GM12878 (cell line): ENCODE results near the gene GNG12. TPM values are rescaled to one million over a fixed set of nuclear protein-coding genes. Genes with fewer than 3 reads are reported as not detected.

ENCODE experiments used
- ATAC-seq: fragments of 200-7000 bp; cut with Tn5 transposase; 3 replicates; pipeline ENCODE4 v1.9.1; 2020; ENCODE audit warnings: mild to moderate bottlenecking, moderate library complexity
- BruUV-seq: library from RNA; stranded (reverse); fragments of 400-500 nt; replicated peaks from 2 replicates; lab custom pipeline; 2021; lab: Mats Ljungman, UMichigan
- CTCF ChIA-PET: fragments of 300-600 bp; sonication (Branson Sonifier 250); formaldehyde crosslinking; extraction: SDS; loops from one replicate; lab custom pipeline; 2021; ENCODE audit warnings: inconsistent platforms; lab: Yijun Ruan, JAX
- POLR2A ChIA-PET: fragments of 350-600 bp; formaldehyde crosslinking; extraction: SDS; loops from one replicate; lab custom pipeline; 2021; ENCODE audit warnings: inconsistent platforms; lab: Charles Lee
- RAD21 ChIA-PET: fragments of 300-600 bp; sonication (Branson Sonifier 250); formaldehyde crosslinking; loops from one replicate; lab custom pipeline; 2023; ENCODE audit warnings: antibody characterized with exemption; ENCODE audit not compliant: unreplicated experiment; lab: Charles Lee
- SMC1A ChIA-PET: fragments of 300-600 bp; sonication (Branson Sonifier 250); formaldehyde crosslinking; loops from one replicate; lab custom pipeline; 2023; ENCODE audit not compliant: unreplicated experiment, uncharacterized antibody; lab: Charles Lee
- DNase-seq: peaks from one replicate; pipeline ENCODE4 v3.0.0-alpha.2; 2011; ENCODE audit warnings: low read depth, low spot score
- FAIRE-seq: peaks from 3 replicates; lab custom pipeline; 2011; peaks lifted over from hg19 to GRCh38; lab: Jason Lieb, UNC
- H2AFZ ChIP-seq: 2 replicates; pipeline ENCODE4 v1.6.0; 2011; ENCODE audit warnings: low read depth, low read length, control low read depth; ENCODE audit not compliant: control insufficient read depth
- H3K27ac ChIP-seq: 2 replicates; pipeline ENCODE4 v1.5.1; 2011; ENCODE audit warnings: control low read depth; ENCODE audit not compliant: control insufficient read depth, insufficient read depth
- H3K27me3 ChIP-seq, 2 experiments: replicated peaks in 1 of 2; 2 replicates each; pipeline versions ENCODE4 v1.6.0 to v1.6.1; 2011; ENCODE audit warnings: low read length in 1 of 2; ENCODE audit not compliant: control insufficient read depth in 2 of 2, insufficient read depth in 2 of 2
- H3K36me3 ChIP-seq, 2 experiments: 2 replicates each; pipeline ENCODE4 v1.5.1; 2011; ENCODE audit warnings: low read length in 1 of 2; ENCODE audit not compliant: control insufficient read depth in 2 of 2, insufficient read depth in 2 of 2
- H3K4me1 ChIP-seq: 2 replicates; pipeline ENCODE4 v1.6.1; 2011; ENCODE audit warnings: mild to moderate bottlenecking, low read length, moderate library complexity, mixed read lengths; ENCODE audit not compliant: control insufficient read depth, insufficient read depth
- H3K4me2 ChIP-seq: 2 replicates; pipeline ENCODE4 v1.6.0; 2011; ENCODE audit warnings: control low read depth; ENCODE audit not compliant: control insufficient read depth, insufficient read depth
- H3K4me3 ChIP-seq: fragments of 200-600 bp; sonication (generic); 2 replicates; pipeline ENCODE4 v1.5.1; 2016
- H3K79me2 ChIP-seq: 2 replicates; pipeline ENCODE4 v1.6.0; 2011; ENCODE audit warnings: low read length; ENCODE audit not compliant: control insufficient read depth, insufficient read depth
- H3K9ac ChIP-seq: 2 replicates; pipeline ENCODE4 v1.8.0; 2011; ENCODE audit warnings: low read length, control low read depth, mixed read lengths; ENCODE audit not compliant: control insufficient read depth, insufficient read depth
- H3K9me3 ChIP-seq: replicated peaks from 3 replicates; pipeline ENCODE4 v1.5.1; 2011; ENCODE audit warnings: mild to moderate bottlenecking, low read length; ENCODE audit not compliant: control insufficient read depth, insufficient read depth
- H4K20me1 ChIP-seq: 2 replicates; pipeline ENCODE4 v1.6.0; 2011; ENCODE audit not compliant: control insufficient read depth, insufficient read depth
- BACH1 ChIP-seq: fragments of 450-650 bp; IDR thresholded peaks from 2 replicates; pipeline ENCODE4 v1.6.1; 2017; ENCODE audit warnings: mild to moderate bottlenecking, borderline replicate concordance
- EED ChIP-seq: sonication (generic); IDR thresholded peaks from 2 replicates; pipeline ENCODE4 v1.6.1; 2016; ENCODE audit warnings: antibody characterized with exemption, low read depth
- EZH2 ChIP-seq: IDR thresholded peaks from 2 replicates; pipeline ENCODE4 v1.6.1; 2012; ENCODE audit warnings: low read depth, mild to moderate bottlenecking, control low read depth, inconsistent platforms, low read length, borderline replicate concordance; ENCODE audit not compliant: control insufficient read depth
- JUND ChIP-seq: IDR thresholded peaks from 2 replicates; pipeline ENCODE4 v1.6.1; 2012; ENCODE audit warnings: low read depth, mild to moderate bottlenecking, low read length, improper control_type of control experiment, moderate library complexity
- LARP7 ChIP-seq: fragments of 450-650 bp; IDR thresholded peaks from 2 replicates; pipeline ENCODE4 v1.6.1; 2017; ENCODE audit warnings: mild to moderate bottlenecking
- MAX ChIP-seq: IDR thresholded peaks from 2 replicates; pipeline ENCODE4 v1.6.1; 2012; ENCODE audit warnings: low read depth, low read length, improper control_type of control experiment
- NFIC ChIP-seq: IDR thresholded peaks from 2 replicates; pipeline ENCODE4 v1.6.1; 2012; ENCODE audit warnings: low read depth, mild to moderate bottlenecking, inconsistent platforms, low read length, moderate library complexity
- SIN3A ChIP-seq: IDR thresholded peaks from 2 replicates; pipeline ENCODE4 v1.6.1; 2012; ENCODE audit warnings: low read depth, low read length, improper control_type of control experiment
- SREBF2 ChIP-seq: IDR thresholded peaks from 2 replicates; pipeline ENCODE4 v1.6.1; 2012; ENCODE audit warnings: mild to moderate bottlenecking, low read length
- SUZ12 ChIP-seq: fragments of 200-600 bp; sonication (generic); IDR thresholded peaks from one replicate; pipeline ENCODE4 v1.6.1; 2018; ENCODE audit warnings: antibody characterized with exemption, mild to moderate bottlenecking; ENCODE audit not compliant: unreplicated experiment
- ZNF384 ChIP-seq: IDR thresholded peaks from 2 replicates; pipeline ENCODE4 v1.6.1; 2012; ENCODE audit warnings: low read depth, mild to moderate bottlenecking, low read length, improper control_type of control experiment, borderline replicate concordance
- ZNF592 ChIP-seq: fragments of 450-650 bp; IDR thresholded peaks from 2 replicates; pipeline ENCODE4 v1.6.1; 2017; ENCODE audit warnings: mild to moderate bottlenecking, moderate library complexity
- WGBS: methylation state at CpG from one replicate; pipeline ENCODE4 v1.1.6; 2016; ENCODE audit warnings: low lambda C conversion rate; ENCODE audit not compliant: insufficient replicate concordance, insufficient coverage; ENCODE audit errors: missing lambda C conversion rate; 5-methylcytosine and 5-hydroxymethylcytosine counted together
- in situ Hi-C: fragments of 300-500 bp; cut with MboI; formaldehyde crosslinking; loops from 9 replicates; pipeline ENCODE4 v1.14.3; 2018; ENCODE audit warnings: mixed read lengths
- intact Hi-C: fragments of 100-400 bp; cut with micrococcal nuclease; formaldehyde crosslinking; loops from one replicate; pipeline ENCODE4 v1.14.2; 2022; ENCODE audit not compliant: unreplicated experiment
- polyA plus RNA-seq, 11 experiments: library from polyadenylated mRNA; depleted of rRNA in 4 of 11; unstranded in 6 of 11; stranded (reverse) in 5 of 11; fragments of >200 nt; fragmentation: Nextera tagmentation in 4 of 11; fragmentation: Illumina TruSeq in 1 of 11; extraction: Ambion mirVana in 4 of 11; extraction: Trizol in 1 of 11; gene quantifications; 1 replicate in 1 of 11; 2 replicates in 10 of 11; pipeline versions ENCODE4 v1.2.1 to v1.2.3, GENCODE V29; 2011 to 2016; ENCODE audit warnings: inconsistent platforms in 2 of 11, missing spikeins in 2 of 11, low read depth in 1 of 11
- total RNA-seq, 4 experiments: library from RNA; depleted of rRNA in 3 of 4; stranded (reverse); fragments of >200 nt in 3 of 4; fragmentation: Illumina TruSeq in 1 of 4; extraction: Trizol in 1 of 4; gene quantifications; 2 replicates each; pipeline versions ENCODE4 v1.2.1 to v1.2.3, GENCODE V29; 2013 to 2021
- TF ChIP-seq, protein P1 (sequence below): IDR thresholded peaks from 2 replicates; pipeline ENCODE4 v1.6.1; 2012; ENCODE audit warnings: low read depth, low read length, improper control_type of control experiment
- TF ChIP-seq, protein P2 (sequence below): IDR thresholded peaks from 2 replicates; pipeline ENCODE4 v1.6.1; 2012; ENCODE audit warnings: improper control_type of control experiment, low read depth, low read length; ENCODE audit not compliant: insufficient replicate concordance

The GNG12 gene
- total and polyA plus RNA-seq, 10 of the 15 experiments (the other 5 are each of a cell fraction or from before 2014, with no cell fraction given) = 0.22 to 32.8 (median 0.35) TPM

DNA sequence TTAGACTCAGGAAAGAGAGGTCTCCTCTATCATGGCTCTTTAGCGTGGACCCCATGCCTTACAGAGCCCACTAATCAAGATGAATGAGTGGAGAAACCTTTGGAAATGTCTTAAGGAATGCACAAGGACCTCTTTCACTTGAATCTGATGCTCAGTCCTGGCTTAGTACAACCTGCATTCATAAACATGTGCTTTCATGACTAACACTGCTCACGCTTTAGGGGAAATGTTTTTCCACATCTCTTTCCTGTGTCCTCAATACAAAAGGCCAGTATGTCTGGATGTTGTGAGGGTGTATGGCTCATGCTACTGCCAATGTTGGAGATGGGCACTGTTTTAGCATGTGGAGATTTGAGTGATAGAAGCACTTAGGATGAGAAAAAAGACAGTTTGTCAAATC is 14.2 kb upstream of the GNG12 start:
- no peak overlapping the region for H3K4me2 ChIP-seq
- H3K27me3 ChIP-seq = no peaks in the 10 kb centered on the region
- intact Hi-C loops (no loop called here), in situ Hi-C loops (no loop called here)
- ChIA-PET SMC1A (interaction anchor here (0.6 to 47.8 kb wide), 7 partner anchors 9 to 295 kb away, joined by 3 to 1058 read pairs (median 3); no protein-coding TSS in a partner anchor), CTCF (interaction anchor here (0.7 to 16.2 kb wide), 6 partner anchors 9 to 354 kb away, joined by 3 to 315 read pairs (median 4); no protein-coding TSS in a partner anchor), RAD21 (interaction anchor here (1.1 to 11.6 kb wide), 5 partner anchors 11 to 273 kb away, joined by 3 to 175 read pairs (median 4); no protein-coding TSS in a partner anchor), POLR2A (interaction anchor here (1.2 to 1.7 kb wide), 2 partner anchors 9 to 13 kb away, joined by 5 to 7 read pairs; no protein-coding TSS in a partner anchor)
- H3K79me2 ChIP-seq = no peaks in the 10 kb centered on the region
- H3K36me3 ChIP-seq = no peaks in the 10 kb centered on the region
- no peak overlapping the region for H3K27ac ChIP-seq
- BruUV-seq = no TSS peak
- no peak for ATAC-seq
- DNase-seq = no peak
- 4% methylated on average over 2 of the region's 2 CpGs for WGBS
- no peak overlapping the region for H2AFZ ChIP-seq
- H4K20me1 ChIP-seq = no peaks in the 10 kb centered on the region
- no peak overlapping the region for H3K9ac ChIP-seq
- H3K9me3 ChIP-seq = no peaks in the 10 kb centered on the region
- FAIRE-seq = no peak
- no peaks in the 10 kb centered on the region for H3K4me1 ChIP-seq
- H3K4me3 ChIP-seq = no peak overlapping the region
- TF ChIP-seq SUZ12 = no peak
- TF ChIP-seq, protein P1, sequence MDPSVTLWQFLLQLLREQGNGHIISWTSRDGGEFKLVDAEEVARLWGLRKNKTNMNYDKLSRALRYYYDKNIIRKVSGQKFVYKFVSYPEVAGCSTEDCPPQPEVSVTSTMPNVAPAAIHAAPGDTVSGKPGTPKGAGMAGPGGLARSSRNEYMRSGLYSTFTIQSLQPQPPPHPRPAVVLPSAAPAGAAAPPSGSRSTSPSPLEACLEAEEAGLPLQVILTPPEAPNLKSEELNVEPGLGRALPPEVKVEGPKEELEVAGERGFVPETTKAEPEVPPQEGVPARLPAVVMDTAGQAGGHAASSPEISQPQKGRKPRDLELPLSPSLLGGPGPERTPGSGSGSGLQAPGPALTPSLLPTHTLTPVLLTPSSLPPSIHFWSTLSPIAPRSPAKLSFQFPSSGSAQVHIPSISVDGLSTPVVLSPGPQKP = no peak
- TF ChIP-seq ZNF384 = no peak
- TF ChIP-seq EED = no peak
- TF ChIP-seq SREBF2 = no peak
- TF ChIP-seq, protein P2, sequence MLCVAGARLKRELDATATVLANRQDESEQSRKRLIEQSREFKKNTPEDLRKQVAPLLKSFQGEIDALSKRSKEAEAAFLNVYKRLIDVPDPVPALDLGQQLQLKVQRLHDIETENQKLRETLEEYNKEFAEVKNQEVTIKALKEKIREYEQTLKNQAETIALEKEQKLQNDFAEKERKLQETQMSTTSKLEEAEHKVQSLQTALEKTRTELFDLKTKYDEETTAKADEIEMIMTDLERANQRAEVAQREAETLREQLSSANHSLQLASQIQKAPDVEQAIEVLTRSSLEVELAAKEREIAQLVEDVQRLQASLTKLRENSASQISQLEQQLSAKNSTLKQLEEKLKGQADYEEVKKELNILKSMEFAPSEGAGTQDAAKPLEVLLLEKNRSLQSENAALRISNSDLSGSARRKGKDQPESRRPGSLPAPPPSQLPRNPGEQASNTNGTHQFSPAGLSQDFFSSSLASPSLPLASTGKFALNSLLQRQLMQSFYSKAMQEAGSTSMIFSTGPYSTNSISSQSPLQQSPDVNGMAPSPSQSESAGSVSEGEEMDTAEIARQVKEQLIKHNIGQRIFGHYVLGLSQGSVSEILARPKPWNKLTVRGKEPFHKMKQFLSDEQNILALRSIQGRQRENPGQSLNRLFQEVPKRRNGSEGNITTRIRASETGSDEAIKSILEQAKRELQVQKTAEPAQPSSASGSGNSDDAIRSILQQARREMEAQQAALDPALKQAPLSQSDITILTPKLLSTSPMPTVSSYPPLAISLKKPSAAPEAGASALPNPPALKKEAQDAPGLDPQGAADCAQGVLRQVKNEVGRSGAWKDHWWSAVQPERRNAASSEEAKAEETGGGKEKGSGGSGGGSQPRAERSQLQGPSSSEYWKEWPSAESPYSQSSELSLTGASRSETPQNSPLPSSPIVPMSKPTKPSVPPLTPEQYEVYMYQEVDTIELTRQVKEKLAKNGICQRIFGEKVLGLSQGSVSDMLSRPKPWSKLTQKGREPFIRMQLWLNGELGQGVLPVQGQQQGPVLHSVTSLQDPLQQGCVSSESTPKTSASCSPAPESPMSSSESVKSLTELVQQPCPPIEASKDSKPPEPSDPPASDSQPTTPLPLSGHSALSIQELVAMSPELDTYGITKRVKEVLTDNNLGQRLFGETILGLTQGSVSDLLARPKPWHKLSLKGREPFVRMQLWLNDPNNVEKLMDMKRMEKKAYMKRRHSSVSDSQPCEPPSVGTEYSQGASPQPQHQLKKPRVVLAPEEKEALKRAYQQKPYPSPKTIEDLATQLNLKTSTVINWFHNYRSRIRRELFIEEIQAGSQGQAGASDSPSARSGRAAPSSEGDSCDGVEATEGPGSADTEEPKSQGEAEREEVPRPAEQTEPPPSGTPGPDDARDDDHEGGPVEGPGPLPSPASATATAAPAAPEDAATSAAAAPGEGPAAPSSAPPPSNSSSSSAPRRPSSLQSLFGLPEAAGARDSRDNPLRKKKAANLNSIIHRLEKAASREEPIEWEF = no peak
- TF ChIP-seq BACH1 = no peak
- TF ChIP-seq MAX = no peak
- TF ChIP-seq JUND = no peak
- TF ChIP-seq LARP7 = no peak
- TF ChIP-seq SIN3A = no peak
- TF ChIP-seq NFIC = no peak
- no peak for TF ChIP-seq EZH2
- no peak for TF ChIP-seq ZNF592
